HG02981 (cell line): Measurements from ENCODE around the gene CERCAM.

Experiments
- ATAC-seq: cut with Tn5 transposase; IDR thresholded peaks from one replicate; pipeline ENCODE4 v1.9.1; 2021; ENCODE audit warnings: mild to moderate bottlenecking, moderate library complexity; ENCODE audit not compliant: unreplicated experiment

CERCAM gene

GRCh38 chr9:128454991-128455390, 34.3 kb downstream of the CERCAM start:
- ATAC-seq: no peak

- ATAC-seq: peak; percentile 82
Measured at GRCh38 chr9:128455849-128456612, 35.4 kb downstream of the CERCAM start, which contains the start of gene ODF2. TSS of gene ODF2 (plus strand) at chr9:128456006. CDS start at chr9:128456092, 86 bp downstream.

DNA sequence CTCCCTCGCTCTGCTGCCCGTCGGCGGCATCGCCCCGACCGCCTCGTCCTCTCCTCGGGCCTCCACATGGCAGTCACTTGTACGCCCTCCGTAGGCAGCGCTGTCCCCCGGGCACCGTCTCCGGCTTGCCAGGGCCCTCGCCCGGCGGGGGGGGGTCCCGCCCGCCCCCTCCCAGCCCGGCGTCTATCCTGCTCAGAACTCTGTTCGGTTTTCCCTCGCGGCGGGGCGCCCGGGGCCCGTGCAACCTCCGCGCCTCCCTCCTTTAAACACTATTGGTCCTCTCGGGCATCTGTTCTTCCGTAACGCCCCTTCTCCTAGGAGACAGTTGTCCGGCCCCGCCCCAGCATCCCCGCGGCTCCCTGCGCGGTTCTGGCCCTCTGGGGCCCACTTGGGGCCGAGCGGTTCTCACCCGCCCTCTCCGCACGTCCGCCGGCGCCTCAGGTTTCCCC, 36.0 kb downstream of the CERCAM start:
- ATAC-seq: peak; percentile 48

GRCh38 chr9:128457207-128457606, 36.5 kb downstream of the CERCAM start:
- no peak for ATAC-seq

- ATAC-seq: no peak
Measured at GRCh38 chr9:128459011-128459410, 38.4 kb downstream of the CERCAM start.

GRCh38 chr9:128469070-128469469, 48.4 kb downstream of the CERCAM start:
- no peak for ATAC-seq

GRCh38 chr9:128470560-128470959, 49.9 kb downstream of the CERCAM start:
- ATAC-seq: no peak

- no peak for ATAC-seq
Measured at GRCh38 chr9:128473104-128473503, 52.4 kb downstream of the CERCAM start.

DNA sequence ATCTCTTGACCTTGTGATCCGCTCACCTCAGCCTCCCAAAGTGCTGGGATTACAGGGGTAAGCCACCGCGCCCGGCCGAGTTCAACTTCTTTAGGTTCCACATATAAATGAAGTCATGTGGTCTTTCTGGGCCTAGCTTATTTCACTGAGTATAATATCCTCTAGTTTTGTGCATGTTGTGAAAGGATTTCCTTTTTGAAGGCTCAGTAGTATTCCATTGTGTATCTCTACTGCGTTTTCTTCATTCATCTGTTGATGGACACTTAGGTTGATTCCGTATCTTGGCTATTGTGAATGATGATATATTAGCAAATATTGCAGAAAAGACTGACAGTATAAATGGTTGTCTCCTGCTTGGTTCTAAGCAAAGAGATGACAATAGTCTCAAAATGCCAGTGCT, 55.2 kb downstream of the CERCAM start:
- ATAC-seq: no peak

GRCh38 chr9:128479262-128479661, 58.6 kb downstream of the CERCAM start:
- no peak for ATAC-seq

DNA sequence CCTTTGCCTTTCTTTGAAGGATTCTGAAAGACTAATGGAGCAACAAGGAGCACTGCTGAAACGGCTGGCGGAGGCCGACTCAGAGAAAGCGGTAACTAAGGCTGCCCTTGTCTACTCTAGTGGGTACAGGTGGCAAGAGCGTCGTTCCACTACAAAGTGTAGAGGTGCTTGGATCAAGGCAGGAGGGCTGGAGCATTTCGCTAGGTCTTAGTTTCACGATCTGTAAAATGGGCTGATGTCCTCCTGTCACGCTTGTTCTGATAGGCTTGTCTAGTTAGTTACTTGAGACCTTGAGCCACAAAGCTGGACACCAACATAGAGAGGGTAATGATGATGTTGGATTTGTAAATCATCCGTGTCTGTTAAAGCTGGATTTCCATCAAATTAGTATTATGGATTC, 60.9 kb downstream of the CERCAM start:
- ATAC-seq: no peak

- ATAC-seq: no peak
Measured at GRCh38 chr9:128482186-128482585, 61.5 kb downstream of the CERCAM start.

DNA sequence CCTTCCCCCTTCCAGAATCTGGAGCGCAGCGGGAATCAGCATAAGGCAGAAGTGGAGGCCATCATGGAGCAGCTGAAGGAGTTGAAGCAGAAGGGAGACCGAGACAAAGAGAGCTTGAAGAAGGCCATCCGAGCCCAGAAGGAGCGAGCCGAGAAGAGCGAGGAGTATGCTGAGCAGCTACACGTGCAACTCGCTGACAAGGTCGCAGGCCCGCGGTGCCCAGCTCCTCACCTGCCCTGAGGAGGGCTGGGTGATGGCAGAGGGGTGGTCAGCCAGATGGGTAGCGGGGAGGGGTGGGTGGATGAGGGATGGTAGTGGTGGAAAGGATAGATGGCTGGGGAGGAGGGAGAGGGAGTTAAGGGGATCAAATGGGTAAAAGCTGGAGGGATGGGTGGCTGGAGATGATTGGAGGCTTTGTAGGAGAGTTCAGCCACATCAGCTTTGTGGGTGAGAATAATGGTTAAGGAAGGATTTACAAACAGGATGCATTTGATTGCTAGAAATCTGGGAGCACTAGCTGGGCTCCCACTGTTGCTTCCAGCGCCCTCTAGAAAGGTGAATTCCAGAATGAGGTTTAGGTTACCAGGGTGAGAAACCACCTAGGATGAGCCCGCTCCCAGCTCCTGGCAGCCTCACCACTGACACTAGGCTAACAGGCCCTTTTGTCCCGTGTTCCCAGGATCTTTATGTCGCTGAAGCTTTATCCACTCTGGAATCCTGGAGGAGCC, 64.2 kb downstream of the CERCAM start:
- no peak for ATAC-seq

DNA sequence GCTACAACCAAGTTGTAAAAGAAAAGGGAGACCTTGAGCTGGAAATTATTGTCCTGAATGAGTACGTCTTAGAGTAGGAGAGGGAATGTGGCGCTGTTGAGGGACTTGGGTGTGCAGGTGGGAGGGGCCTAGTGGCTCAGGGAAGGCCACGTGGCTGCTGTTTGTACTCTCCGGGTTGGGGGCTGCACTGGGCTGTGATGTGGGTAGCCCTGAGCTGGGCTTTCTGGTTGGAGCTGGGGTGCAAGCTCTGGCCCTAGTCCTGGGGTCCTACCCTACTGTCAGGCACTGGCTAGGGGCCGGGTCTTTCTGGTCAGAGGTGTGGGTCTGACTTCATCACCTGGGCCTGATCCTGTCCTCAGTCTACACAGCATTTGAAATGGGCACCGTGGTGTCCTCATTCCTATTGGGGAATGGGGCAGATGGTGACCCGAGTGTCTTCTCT, 64.8 kb downstream of the CERCAM start:
- ATAC-seq: no peak

GRCh38 chr9:128486201-128486600, 65.5 kb downstream of the CERCAM start:
- ATAC-seq: no peak
